NCI-H2227 (cell line): Measurements from ENCODE around the gene TTLL6.
A peak's percentile ranks its signal among the peaks of the same experiment; 100 is the strongest.
"Not testable (repeated sequence)": the region's sequence is repeated elsewhere in the genome, so short reads cannot be mapped to it uniquely, and the experiment has no call there.

Experiments
- DNase-seq: peaks from one replicate; lab custom pipeline; 2025; ENCODE audit not compliant: unreplicated experiment; lab: John Stamatoyannopoulos, UW

The TTLL6 gene

DNA sequence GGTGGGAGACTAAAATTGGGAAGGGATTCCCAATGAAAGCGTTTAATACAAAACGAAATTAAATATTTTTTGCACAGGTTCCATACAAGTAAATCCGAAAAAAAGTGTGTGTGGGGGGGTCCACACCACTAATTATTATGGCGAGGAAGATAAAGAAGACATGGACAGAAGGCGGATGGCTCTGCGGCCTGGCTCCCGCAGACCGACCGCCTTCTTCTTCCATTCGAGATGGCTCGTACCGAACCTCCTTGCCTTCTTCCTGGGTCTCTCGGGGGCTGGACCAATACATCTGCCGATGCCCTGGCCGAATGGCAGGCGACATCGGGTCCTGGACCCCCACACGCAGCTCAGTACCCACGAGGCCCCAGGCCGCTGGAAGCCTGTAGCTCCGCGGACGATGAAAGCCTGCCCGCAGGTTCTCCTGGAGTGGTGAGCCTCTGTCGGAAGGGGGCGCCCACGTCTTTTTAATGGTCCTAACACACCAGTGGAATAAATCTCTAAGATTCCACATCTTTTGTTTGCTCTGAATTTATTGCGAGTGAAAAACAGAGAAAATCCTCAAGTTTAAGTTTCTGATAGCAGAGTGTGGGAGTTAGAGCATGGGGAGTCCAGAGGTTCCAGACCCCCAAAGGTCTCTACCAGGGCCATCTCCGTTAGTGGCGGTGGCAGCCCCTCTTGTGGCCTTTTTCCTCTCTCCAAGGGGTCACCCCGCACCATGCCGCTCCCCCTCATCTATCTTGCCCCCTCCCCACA lies 92.6 kb downstream of the TTLL6 start:
- DNase-seq, result peak; percentile 85

DNA sequence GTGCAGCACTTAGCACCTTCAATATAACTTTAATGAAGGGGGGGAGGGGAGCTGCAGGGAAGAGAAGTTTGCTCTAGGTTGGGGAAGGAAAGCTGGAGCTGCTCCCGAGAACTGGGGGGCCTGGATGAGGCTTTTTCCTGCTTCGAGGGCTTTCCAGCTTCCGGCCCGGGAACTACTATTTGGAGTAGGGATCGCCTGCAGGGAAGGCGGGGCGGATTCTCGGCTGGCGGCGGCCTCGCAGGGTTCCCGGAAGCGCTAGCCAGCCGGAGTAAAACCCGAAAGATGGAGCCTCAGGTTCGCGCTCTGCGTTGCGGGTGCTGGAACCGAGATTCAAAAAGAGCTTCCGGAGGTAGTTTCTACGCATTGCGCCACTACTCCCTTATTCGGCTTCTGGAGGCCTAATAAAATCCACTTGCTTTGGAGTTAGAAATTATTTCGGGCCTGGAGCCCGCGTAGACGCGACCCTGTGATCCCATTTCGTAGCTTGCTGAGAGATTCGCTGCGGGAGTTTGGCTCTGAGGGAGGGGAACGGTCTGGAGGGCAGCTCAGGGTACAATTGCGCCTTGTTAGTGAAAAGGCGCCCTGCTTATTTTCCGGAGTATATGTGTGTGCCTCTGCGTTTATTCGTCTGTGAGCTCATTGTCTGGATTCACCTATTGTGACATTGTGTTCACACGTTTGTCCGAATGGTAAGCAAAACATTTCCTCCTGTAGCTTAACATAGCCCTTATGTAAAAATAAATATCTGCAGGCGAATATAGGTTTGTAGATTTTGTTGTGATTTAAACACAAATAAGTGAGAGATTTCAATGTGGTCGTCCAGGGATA lies 93.4 kb downstream of the TTLL6 start:
- DNase-seq, result no peak

DNA sequence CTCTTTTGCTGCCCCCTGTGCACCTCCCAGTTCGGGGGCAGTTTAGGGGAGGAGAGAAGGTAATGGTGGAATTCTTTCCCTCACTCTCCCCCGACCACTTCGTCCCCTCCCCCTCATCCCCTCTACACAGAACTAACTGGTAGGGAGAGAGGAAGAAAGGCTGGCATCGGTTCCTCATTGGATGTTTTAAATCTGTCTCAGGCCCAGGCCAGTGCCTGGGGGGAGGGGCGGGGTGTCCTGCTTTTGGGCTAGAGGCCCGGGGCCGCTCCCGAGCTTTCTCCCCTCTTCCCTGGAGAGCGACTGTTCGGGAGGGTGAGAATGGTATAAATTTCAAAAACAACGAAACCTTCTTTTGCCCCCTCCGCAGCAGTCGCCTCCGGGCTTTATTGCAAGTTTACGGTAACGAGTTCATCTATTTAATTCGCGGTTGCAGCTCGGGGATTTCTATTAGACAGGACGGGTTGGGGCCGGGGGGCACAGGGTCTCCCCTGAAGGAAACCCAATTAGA lies 94.1 kb downstream of the TTLL6 start, which contains the start of gene PRAC2:
TSS of gene PRAC2 (plus strand) at position 271 of the 508 bp plus-strand sequence. CDS start 1,226 bp downstream, outside the sequence.
- no peak for DNase-seq

DNA sequence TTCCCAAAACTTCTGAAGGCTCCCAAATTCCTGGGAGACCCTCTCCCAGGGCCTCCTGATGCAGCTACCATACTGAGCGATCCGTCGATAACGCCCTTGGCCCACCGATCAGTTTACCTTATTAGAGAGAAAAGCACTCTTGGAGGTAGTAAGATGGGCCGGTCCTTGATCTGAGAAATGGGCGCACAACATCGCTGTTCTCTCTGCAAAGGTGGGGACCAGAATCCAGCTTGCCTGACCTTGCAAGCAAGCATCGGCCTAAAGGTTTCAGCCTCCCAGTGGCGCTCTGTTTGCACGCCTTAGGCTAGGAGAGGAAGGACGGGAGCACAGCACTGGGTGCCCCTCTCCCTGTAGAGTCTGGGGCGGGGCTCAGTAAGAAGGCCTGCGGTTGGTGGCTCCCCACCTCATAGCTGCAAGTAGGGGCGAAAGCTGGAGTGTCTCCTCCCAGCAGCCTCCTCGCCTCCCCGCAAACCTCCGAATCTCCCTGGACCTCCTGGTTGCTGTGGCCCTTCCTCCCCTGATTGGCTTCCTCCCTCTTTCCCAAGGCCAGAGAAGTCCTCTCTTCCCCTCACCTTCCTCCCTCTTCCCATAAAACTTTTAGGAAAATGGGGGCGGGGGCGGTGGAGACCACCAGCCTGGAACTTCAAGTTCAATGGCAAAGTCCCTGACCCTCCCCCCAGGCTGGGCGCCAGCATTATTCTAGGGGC lies 94.7 kb downstream of the TTLL6 start, which contains the start of gene PRAC1:
TSS of gene PRAC1 (minus strand) at position 318 of the 707 bp plus-strand sequence. CDS start at position 192, 126 bp downstream.
- no peak for DNase-seq

DNA sequence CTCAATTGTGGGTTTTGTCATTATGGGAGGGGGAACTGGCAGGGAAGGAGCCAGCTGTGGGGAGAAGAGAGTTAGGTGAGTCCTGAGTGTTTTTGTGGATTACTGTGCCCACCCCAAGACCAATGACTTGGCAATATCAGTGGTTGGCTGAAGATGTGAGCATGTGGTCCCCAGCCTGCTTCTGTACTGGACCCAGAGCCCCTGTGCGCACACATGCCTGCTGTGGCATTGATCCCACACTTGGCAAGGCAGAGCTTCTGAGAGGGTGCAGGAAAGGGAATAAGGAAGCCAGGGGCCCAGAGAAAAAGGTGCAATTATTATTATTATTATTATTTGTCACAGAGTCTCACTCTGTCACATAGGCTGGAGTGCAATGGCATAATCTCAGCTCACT lies 96.0 kb downstream of the TTLL6 start:
- no peak for DNase-seq

DNA sequence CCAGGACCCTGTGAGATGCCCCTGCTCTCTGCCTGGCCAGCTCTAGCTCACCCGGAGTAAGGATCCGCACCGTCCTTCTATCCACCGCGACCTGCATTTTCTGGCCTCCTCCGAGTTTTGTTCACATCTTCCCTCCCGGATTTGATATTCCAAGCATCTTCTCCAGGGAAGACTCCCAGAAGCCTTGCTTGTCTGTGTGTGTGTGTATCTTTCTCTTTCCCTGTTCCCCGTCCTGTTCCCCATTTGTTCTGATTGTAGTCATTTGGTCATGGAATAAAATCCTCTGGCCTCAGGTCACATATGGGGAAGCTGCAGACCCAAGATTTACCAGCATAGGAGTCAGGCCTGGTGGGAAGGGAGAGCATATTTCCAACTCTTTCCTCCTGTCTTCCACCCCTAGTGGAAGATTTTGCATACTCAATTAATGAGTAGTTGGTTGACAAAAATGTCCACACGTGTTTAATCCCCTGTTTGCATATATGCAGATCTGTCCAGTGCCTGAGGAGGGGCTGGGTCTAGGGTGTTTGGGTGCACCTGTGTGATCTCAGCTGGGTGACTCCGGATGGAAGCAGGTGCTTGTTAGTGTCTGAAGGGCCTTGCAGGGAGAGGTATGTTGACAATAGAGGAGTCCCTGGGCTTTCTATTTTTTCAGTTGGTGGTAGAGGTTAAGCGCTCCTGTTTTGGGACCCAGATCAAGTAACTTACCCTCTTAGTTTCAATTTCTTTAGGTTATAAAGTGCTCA lies 96.6 kb downstream of the TTLL6 start:
- no peak for DNase-seq

DNA sequence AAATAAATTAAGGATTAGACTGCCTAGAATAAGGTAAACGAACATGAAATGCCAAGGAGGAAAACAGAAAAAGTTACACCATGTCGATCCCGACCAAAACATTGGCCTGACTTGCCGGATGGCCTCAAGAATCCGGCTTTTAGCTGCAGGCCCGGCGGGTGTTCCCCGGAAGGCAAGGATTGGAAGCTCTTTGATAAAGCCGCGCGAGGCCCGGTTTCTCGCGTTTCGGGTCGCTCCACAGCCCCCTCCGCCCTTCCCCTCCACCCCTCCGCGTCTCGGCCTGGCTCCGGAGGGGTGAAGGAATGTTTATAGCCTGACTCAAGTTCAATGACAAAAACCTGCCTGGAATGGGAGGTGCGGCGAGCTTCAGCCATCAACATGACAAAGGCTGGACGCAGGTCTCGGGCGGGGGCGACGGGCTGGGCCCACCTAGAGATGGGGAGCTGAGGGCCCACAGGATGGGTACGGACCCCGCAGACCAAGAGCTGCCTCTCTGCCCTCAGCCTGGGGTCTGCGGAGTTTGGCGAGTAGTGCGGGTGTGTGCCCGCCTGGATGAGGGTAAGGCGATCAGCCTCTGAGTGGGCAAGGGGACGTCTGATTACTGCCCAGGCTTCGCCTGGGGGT lies 97.3 kb downstream of the TTLL6 start:
- DNase-seq, result no peak

DNA sequence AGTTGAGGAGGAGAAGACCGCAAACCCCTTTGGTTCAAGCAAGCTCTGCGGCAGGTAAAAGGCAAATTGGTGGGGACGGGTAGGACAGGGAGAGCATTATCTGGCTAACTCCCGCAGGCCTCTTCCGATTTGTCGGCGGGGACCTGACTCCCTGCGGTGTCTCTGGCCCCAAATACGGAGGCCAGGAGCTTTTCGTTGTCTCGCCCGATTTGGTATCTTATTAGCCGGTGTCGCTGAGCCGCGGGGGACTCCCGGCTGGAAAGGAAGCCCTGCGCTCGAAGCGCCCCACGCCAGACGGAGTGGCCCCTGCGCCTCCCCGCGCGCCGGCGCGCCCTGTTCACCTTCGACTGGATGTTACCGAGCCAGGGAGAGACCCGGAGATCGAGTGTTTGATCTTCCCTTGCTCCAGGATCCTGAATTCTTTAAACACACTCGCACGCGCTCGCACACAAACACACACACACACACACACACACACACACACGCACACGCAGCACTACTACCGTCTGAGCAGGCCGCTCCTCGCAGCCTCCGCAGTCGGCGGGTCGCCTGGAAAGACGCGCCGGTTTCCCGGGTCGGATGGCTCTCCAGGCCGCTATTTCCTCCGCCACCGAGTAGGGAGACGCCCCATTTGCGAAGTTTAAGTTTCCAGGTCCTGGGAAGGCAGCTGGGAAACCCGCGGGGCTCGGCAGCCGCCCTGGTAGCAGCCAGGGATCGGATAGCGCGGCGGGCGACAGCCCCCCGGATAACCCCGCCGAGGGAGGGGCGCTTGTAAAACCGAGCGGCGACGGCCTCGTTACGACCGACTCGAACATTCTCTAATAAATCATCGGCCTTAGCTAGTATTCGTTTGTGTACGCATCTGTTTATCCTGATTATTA lies 98.0 kb downstream of the TTLL6 start:
- DNase-seq, result peak; percentile 38

DNA sequence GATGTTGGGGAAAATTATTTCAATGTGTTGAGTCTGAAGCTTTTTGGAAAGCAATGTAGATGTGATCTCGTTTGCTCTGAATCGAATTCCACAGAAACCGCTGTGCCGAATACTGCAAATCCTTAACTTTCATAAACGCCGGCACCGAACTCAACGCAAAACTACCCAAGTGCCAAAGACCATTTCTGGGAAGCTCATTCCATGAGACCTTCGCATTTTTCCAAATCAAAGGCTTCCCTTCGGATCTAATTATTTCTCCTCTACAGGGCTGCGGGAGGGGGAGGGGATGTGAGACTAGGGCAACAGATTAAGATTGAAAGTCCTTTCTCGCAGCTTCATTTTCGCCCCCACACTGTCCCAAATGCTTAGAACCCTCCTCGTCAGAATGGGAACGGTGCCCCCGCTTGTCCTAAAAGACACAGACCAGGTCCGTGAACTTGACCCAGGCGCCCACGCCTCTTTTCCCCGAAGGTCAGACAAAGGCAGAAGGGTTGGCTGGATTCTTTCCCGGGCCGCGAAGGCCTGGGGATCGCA lies 98.7 kb downstream of the TTLL6 start:
- DNase-seq, result no peak

DNA sequence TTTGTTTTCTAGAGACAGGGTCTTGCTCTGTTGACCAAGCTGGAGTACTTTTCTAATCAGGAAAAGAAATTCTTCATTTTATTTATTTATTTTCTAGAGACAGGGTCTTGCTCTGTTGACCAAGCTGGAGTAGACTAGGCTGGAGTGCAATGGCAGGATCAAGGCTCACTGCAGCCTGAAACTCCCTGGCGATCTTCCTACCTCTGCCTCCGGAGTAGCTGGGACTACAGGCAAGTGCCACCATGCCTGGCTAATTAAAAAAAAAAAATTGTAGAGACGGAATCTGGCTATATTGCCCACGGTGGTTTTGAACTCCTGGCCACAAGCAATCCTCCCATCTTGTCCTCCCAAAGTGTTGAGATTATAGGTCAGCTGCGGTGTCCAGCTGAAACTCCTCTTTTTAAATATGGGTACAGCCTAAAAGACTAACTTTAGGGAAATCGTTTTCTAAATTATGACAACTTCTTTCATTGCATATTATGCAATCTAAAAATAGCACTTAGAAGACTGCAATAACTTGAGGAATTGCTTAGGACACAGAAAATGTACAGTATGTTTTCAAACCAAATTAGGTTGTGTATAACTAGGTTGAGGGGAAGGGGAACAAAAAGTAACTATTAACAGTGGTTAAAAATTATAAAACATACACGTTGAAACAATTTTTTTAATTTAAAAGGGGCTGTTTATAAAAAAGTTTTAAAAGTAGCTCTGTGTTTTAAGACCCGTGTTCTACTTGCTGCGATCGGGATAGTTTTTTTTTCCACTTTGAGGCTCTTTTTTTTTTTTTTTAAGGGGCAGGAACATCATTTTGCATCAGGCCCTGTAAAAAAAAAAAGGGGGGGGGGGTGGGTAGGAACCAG lies 99.4 kb downstream of the TTLL6 start:
- DNase-seq, result no peak

DNA sequence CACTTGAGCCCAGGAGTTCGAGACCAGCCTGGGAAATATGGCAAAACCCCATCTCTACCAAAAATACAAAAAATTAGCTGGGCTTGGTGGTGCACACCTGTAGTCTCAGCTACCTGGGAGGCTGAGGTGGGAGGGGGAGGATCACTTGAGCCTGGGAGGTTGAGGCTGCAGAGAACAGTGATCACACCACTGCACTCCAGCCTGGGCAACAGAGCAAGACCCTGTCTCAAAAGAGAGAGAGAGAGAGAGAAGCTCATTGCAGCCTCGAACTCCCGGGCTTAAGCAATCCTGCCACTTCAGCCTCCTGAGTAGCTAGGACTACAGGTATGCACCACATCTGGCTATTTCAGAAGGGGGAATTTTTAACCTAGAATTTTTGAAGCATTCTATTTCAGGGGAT lies 100.5 kb downstream of the TTLL6 start:
- DNase-seq, result not testable (repeated sequence)

DNA sequence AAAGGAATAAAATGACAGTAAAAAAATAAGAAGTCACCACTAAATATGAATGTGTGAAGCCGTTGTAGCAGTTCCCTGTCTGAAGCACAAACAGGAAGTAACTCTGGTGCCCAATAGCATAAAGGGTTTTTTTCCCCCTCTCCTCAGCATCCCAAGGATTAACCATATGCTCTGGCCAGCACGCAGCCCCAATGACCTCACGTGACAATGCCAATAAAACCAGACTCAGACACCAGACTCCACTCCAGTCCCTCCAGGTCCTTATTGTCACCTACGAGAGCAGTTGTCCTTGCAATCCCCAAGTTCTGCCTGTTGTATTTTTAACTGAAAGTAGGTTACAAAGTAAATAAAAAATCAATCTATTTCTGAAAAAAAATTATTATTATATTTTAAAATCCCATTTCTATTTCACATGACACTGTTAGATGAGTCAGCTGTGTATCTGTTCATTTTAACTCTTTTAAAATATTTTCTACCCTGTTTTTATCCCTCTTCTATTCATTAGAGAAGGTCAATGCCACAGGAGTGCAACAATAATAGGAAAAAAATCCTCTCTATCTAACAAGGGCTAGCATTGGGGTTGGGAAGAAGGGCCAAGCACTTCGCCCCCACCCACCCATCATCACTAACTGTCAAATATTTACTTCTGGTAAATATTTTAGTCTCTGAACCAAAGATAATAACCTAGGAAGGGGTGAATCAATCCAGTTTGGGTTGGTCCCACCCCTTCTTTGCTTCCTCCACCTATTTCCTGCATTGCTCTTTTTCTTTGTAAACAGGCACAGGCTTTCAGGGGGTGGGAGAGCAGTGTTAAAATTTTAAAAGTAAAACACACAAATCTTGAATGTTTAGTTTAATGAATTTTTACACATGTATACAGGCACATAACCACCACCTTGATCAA lies 101.3 kb downstream of the TTLL6 start:
- DNase-seq, result no peak
